K562 (cell line): ENCODE results near the gene CLASP1. TPM values are rescaled to one million over a fixed set of nuclear protein-coding genes. Genes with fewer than 3 reads are reported as not detected.

ENCODE experiments used
- ATAC-seq: fragments of 200-7000 bp; cut with Tn5 transposase; 3 replicates; pipeline ENCODE4 v1.9.1; 2020; ENCODE audit warnings: moderate library complexity
- BruUV-seq: library from RNA; stranded (reverse); fragments of 400-500 nt; replicated peaks from 2 replicates; lab custom pipeline; 2021; lab: Mats Ljungman, UMichigan
- CTCF ChIA-PET: fragments of 300-600 bp; formaldehyde crosslinking; extraction: SDS; loops from one replicate; lab custom pipeline; 2021; ENCODE audit warnings: low intra/inter-chr PET ratio; lab: Yijun Ruan, JAX
- POLR2A ChIA-PET: fragments of 300-600, 350-650 bp; sonication (Branson Sonifier 250); formaldehyde crosslinking; extraction: SDS; loops from one replicate; lab custom pipeline; 2021; ENCODE audit warnings: antibody characterized with exemption, inconsistent platforms; lab: Yijun Ruan, JAX
- DNase-seq, 4 experiments: peaks; one replicate each; pipeline versions ENCODE4 v3.0.0 to v3.0.0-alpha.2; 2011 to 2018; ENCODE audit warnings: low spot score in 3 of 4, mixed read lengths in 3 of 4; ENCODE audit errors: extremely low read depth in 1 of 4
- FAIRE-seq: peaks from 2 replicates; lab custom pipeline; 2011; peaks lifted over from hg19 to GRCh38; lab: Jason Lieb, UNC
- H2AFZ ChIP-seq: 2 replicates; pipeline ENCODE4 v1.6.0; 2011; ENCODE audit warnings: low read depth, low read length, control low read depth, inconsistent platforms
- H3K27ac ChIP-seq: fragments of 200-600 bp; 3 replicates; pipeline ENCODE4 v1.8.0; 2011; ENCODE audit warnings: low read depth, mild to moderate bottlenecking, control low read depth, inconsistent platforms, low read length, moderate library complexity, mixed read lengths; ENCODE audit errors: extremely low read depth
- H3K27me3 ChIP-seq, 2 experiments: fragments of 300-600 bp in 1 of 2; 2 replicates in 1 of 2; 3 replicates in 1 of 2; pipeline versions ENCODE4 v1.6.0 to v1.8.0; 2011; ENCODE audit warnings: inconsistent platforms in 2 of 2, low read length in 2 of 2, mild to moderate bottlenecking in 1 of 2, mixed read lengths in 1 of 2, moderate library complexity in 1 of 2; ENCODE audit not compliant: control insufficient read depth in 2 of 2, insufficient read depth in 2 of 2
- H3K36me3 ChIP-seq: fragments of 300-600 bp; 3 replicates; pipeline ENCODE4 v1.8.0; 2011; ENCODE audit warnings: mild to moderate bottlenecking, low read length, inconsistent platforms; ENCODE audit not compliant: control insufficient read depth, insufficient read depth
- H3K4me1 ChIP-seq, 2 experiments: fragments of 200-600 bp in 1 of 2; replicated peaks in 1 of 2; 2 replicates in 1 of 2; 3 replicates in 1 of 2; pipeline versions ENCODE4 v1.5.1 to v1.8.0; 2011; ENCODE audit warnings: inconsistent platforms in 2 of 2, low read length in 2 of 2, mild to moderate bottlenecking in 1 of 2, mixed read lengths in 1 of 2, moderate library complexity in 1 of 2; ENCODE audit not compliant: control insufficient read depth in 2 of 2, insufficient read depth in 2 of 2
- H3K4me2 ChIP-seq: 2 replicates; pipeline ENCODE4 v1.6.1; 2011; ENCODE audit warnings: low read length, control low read depth, inconsistent platforms, mixed read lengths; ENCODE audit not compliant: insufficient read depth
- H3K4me3 ChIP-seq: fragments of 200-600 bp; sonication (generic), shearing (Covaris generic); 2 replicates; pipeline ENCODE4 v1.5.1; 2016; ENCODE audit warnings: control low read depth, inconsistent platforms
- H3K79me2 ChIP-seq: fragments of 200-600 bp; 3 replicates; pipeline ENCODE4 v1.8.0; 2011; ENCODE audit warnings: low read length, inconsistent platforms; ENCODE audit not compliant: control insufficient read depth, insufficient read depth
- H3K9ac ChIP-seq, 2 experiments: 2 replicates each; pipeline versions ENCODE4 v1.6.0 to v1.6.1; 2011; ENCODE audit warnings: low read depth in 2 of 2, low read length in 2 of 2, control low read depth in 1 of 2, inconsistent platforms in 1 of 2, mild to moderate bottlenecking in 1 of 2, mixed read lengths in 1 of 2; ENCODE audit not compliant: insufficient read depth in 1 of 2
- H3K9me1 ChIP-seq: one replicate; pipeline ENCODE4 v1.6.0; 2011; ENCODE audit warnings: inconsistent platforms, mild to moderate bottlenecking, low read length, moderate library complexity; ENCODE audit not compliant: control insufficient read depth, insufficient read depth
- H3K9me3 ChIP-seq: replicated peaks from 2 replicates; pipeline ENCODE4 v1.5.1; 2011; ENCODE audit warnings: low read depth, low read length, inconsistent platforms; ENCODE audit not compliant: control insufficient read depth, insufficient read depth
- H4K20me1 ChIP-seq: replicated peaks from 2 replicates; pipeline ENCODE4 v1.6.1; 2011; ENCODE audit warnings: low read length, inconsistent platforms, mixed read lengths; ENCODE audit not compliant: control insufficient read depth, insufficient read depth
- CBX5 ChIP-seq: IDR thresholded peaks from 2 replicates; pipeline ENCODE4 v1.6.1; 2014; ENCODE audit warnings: low read depth, borderline replicate concordance
- CCNT2 ChIP-seq: IDR thresholded peaks from 2 replicates; pipeline ENCODE4 v1.6.1; 2011; ENCODE audit warnings: borderline replicate concordance, low read depth, mild to moderate bottlenecking, moderate library complexity, mixed read lengths, low read length; ENCODE audit not compliant: insufficient read length; ENCODE audit errors: extremely low read depth
- CEBPB ChIP-seq: fragments of 450-650 bp; IDR thresholded peaks from 2 replicates; pipeline ENCODE4 v1.6.1; 2016; ENCODE audit warnings: missing genetic modification characterization, missing compliant biosample characterization
- E2F8 ChIP-seq: fragments of 450-650 bp; IDR thresholded peaks from 2 replicates; pipeline ENCODE4 v1.7.1; 2018; ENCODE audit warnings: mild to moderate bottlenecking, low read depth; ENCODE audit not compliant: partially characterized antibody
- GATAD2A ChIP-seq: fragments of 450-650 bp; IDR thresholded peaks from 2 replicates; pipeline ENCODE4 v1.6.1; 2017
- JUN ChIP-seq, 2 experiments: sonication (generic) in 1 of 2; formaldehyde crosslinking in 1 of 2; IDR thresholded peaks; 2 replicates each; pipeline versions ENCODE4 v1.6.1 to v1.8.0; 2012 to 2022; ENCODE audit warnings: borderline replicate concordance in 2 of 2, mild to moderate bottlenecking in 2 of 2, improper control_type of control experiment in 1 of 2, low read depth in 1 of 2, low read length in 1 of 2, missing genetic modification reagents in 1 of 2
- MAZ ChIP-seq, 2 experiments: fragments of 450-650 bp in 1 of 2; sonication (generic) in 1 of 2; formaldehyde crosslinking; IDR thresholded peaks in 1 of 2; conservative IDR thresholded peaks in 1 of 2; 2 replicates each; pipeline versions ENCODE4 v1.4.0 to v1.5.0; 2020; ENCODE audit warnings: mild to moderate bottlenecking in 1 of 2, missing genetic modification reagents in 1 of 2
- MYC ChIP-seq, 2 experiments: fragments of 250-450 bp in 1 of 2; sonication (Bioruptor Pico) in 1 of 2; IDR thresholded peaks; 2 replicates each; pipeline versions ENCODE4 v1.5.1 to v1.6.1; 2012 to 2021; ENCODE audit warnings: low read depth in 2 of 2, borderline replicate concordance in 1 of 2, improper control_type of control experiment in 1 of 2, low read length in 1 of 2, mild to moderate bottlenecking in 1 of 2, moderate library complexity in 1 of 2
- ZBTB2 ChIP-seq: fragments of 450-650 bp; IDR thresholded peaks from 2 replicates; pipeline ENCODE4 v1.6.1; 2016; ENCODE audit warnings: antibody characterized with exemption
- ZFP30 ChIP-seq: fragments of 250-450 bp; sonication (Bioruptor Pico); IDR thresholded peaks from 2 replicates; pipeline ENCODE4 v1.8.0; 2022; ENCODE audit warnings: moderate library complexity, mild to moderate bottlenecking, inconsistent platforms, borderline replicate concordance
- ZNF445 ChIP-seq: fragments of 250-450 bp; sonication (Bioruptor Pico); IDR thresholded peaks from 2 replicates; pipeline ENCODE4 v1.4.0; 2020; ENCODE audit warnings: low read depth, mild to moderate bottlenecking, moderate library complexity
- WGBS: fragments of 100-300 bp; shearing (Covaris generic); methylation state at CpG from one replicate; pipeline ENCODE4 v1.1.6; 2016; ENCODE audit warnings: low coverage, mixed read lengths; ENCODE audit not compliant: insufficient coverage; ENCODE audit errors: missing lambda C conversion rate; 5-methylcytosine and 5-hydroxymethylcytosine counted together
- in situ Hi-C: fragments of 300-500 bp; cut with MboI; formaldehyde crosslinking; loops from 4 replicates; pipeline ENCODE4 v1.15.0; 2018; ENCODE audit warnings: inconsistent platforms, mixed read lengths
- intact Hi-C: fragments of 100-400 bp; cut with micrococcal nuclease; formaldehyde crosslinking; loops from 2 replicates; pipeline ENCODE4 v1.14.2; 2022
- polyA plus RNA-seq, 8 experiments: library from polyadenylated mRNA; depleted of rRNA in 4 of 8; stranded (reverse) in 5 of 8; unstranded in 3 of 8; fragments of >200 nt; fragmentation: Nextera tagmentation in 2 of 8; fragmentation: Illumina TruSeq in 1 of 8; extraction: Ambion mirVana in 2 of 8; extraction: Trizol in 1 of 8; gene quantifications; 2 replicates each; pipeline versions ENCODE4 v1.2.1 to v1.2.3, GENCODE V29; 2011 to 2014; ENCODE audit warnings: inconsistent platforms in 1 of 8, missing spikeins in 1 of 8
- total RNA-seq, 7 experiments: library from RNA; depleted of rRNA in 6 of 7; stranded (reverse); fragments of >200 nt in 6 of 7; fragmentation: Illumina TruSeq in 2 of 7; extraction: Trizol in 2 of 7; gene quantifications; 2 replicates each; pipeline versions ENCODE4 v1.2.1 to v1.2.3, GENCODE V29; 2011 to 2021; ENCODE audit warnings: low replicate concordance in 1 of 7
- TF ChIP-seq, protein P1 (sequence below): IDR thresholded peaks from 2 replicates; pipeline ENCODE4 v1.6.1; 2012; ENCODE audit warnings: low read depth, low read length, improper control_type of control experiment, borderline replicate concordance
- TF ChIP-seq, protein P2 (sequence below): fragments of 450-650 bp; IDR thresholded peaks from 2 replicates; pipeline ENCODE4 v1.6.1; 2017; ENCODE audit warnings: antibody characterized with exemption

CLASP1 gene
- total and polyA plus RNA-seq, 9 of the 15 experiments (the other 6 are each of a cell fraction or from before 2014, with no cell fraction given), result 1.7 to 40.3 (median 20.7) TPM

GRCh38 chr2:121498731-121499130, 150.5 kb downstream of the CLASP1 start:
- no TSS peak for BruUV-seq
- no peak overlapping the region for H3K27ac ChIP-seq
- ChIA-PET POLR2A (no interaction called here), CTCF (no interaction called here)
- H3K79me2 ChIP-seq, result 0 out of 3 replicates have a peak, but pooled peaks cover 2% of the 10 kb centered on the region
- FAIRE-seq, result no peak
- no peak for DNase-seq
- no peak overlapping the region for H3K4me2 ChIP-seq
- H3K27me3 ChIP-seq, result no peaks in the 10 kb centered on the region
- peaks cover 36% of the 10 kb centered on the region for H3K36me3 ChIP-seq
- intact Hi-C loops, result no loop called here
- H3K9me3 ChIP-seq, result no peaks in the 10 kb centered on the region
- 88% methylated on average over 1 of the region's 1 CpG for WGBS
- no peak overlapping the region for H3K4me3 ChIP-seq
- no peak for ATAC-seq
- H2AFZ ChIP-seq, result no peak overlapping the region
- no peak overlapping the region for H3K9ac ChIP-seq
- in situ Hi-C loops, result no loop called here
- no peaks in the 10 kb centered on the region for H3K9me1 ChIP-seq
- H3K4me1 ChIP-seq, result no peaks in the 10 kb centered on the region
- no peaks in the 10 kb centered on the region for H4K20me1 ChIP-seq
- TF ChIP-seq JUN (IDR thresholded peaks at IDR 0.05; ENCODE audit: borderline replicate concordance, low read depth, low read length) (no peak), JUN (CRISPR knock-in tag; IDR thresholded peaks at IDR 0.05; ENCODE audit: borderline replicate concordance) (no peak), E2F8 (no peak), CBX5 (no peak), CCNT2 (no peak), ZNF445 (CRISPR knock-in tag) (no peak), GATAD2A (no peak), CEBPB (no peak), ZBTB2 (no peak), MYC (IDR thresholded peaks at IDR 0.05; ENCODE audit: low read depth, low read length) (no peak), MYC (CRISPR knock-in tag; IDR thresholded peaks at IDR 0.05; ENCODE audit: borderline replicate concordance, low read depth) (no peak), ZFP30 (CRISPR knock-in tag) (no peak), MAZ (CRISPR knock-in tag; conservative IDR thresholded peaks at IDR 0.05 in 1 of 2, IDR thresholded peaks at IDR 0.05 in 1 of 2) (no peak)
- TF ChIP-seq, protein P1, sequence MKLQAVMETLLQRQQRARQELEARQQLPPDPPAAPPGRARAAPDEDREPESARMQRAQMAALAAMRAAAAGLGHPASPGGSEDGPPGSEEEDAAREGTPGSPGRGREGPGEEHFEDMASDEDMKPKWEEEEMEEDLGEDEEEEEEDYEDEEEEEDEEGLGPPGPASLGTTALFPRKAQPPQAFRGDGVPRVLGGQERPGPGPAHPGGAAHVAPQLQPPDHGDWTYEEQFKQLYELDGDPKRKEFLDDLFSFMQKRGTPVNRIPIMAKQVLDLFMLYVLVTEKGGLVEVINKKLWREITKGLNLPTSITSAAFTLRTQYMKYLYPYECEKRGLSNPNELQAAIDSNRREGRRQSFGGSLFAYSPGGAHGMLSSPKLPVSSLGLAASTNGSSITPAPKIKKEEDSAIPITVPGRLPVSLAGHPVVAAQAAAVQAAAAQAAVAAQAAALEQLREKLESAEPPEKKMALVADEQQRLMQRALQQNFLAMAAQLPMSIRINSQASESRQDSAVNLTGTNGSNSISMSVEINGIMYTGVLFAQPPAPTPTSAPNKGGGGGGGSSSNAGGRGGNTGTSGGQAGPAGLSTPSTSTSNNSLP, result no peak
- TF ChIP-seq, protein P2, sequence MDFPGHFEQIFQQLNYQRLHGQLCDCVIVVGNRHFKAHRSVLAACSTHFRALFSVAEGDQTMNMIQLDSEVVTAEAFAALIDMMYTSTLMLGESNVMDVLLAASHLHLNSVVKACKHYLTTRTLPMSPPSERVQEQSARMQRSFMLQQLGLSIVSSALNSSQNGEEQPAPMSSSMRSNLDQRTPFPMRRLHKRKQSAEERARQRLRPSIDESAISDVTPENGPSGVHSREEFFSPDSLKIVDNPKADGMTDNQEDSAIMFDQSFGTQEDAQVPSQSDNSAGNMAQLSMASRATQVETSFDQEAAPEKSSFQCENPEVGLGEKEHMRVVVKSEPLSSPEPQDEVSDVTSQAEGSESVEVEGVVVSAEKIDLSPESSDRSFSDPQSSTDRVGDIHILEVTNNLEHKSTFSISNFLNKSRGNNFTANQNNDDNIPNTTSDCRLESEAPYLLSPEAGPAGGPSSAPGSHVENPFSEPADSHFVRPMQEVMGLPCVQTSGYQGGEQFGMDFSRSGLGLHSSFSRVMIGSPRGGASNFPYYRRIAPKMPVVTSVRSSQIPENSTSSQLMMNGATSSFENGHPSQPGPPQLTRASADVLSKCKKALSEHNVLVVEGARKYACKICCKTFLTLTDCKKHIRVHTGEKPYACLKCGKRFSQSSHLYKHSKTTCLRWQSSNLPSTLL, result no peak
